GM12872 (cell line): ENCODE measurements around the gene KIFC3.
A peak's percentile ranks its signal among the peaks of the same experiment; 100 is the strongest.

Source experiments
- CTCF ChIP-seq: IDR thresholded peaks from 3 replicates; pipeline ENCODE4 v1.5.1; 2011; ENCODE audit warnings: low read depth, mild to moderate bottlenecking, low read length, moderate library complexity; ENCODE audit not compliant: insufficient read depth

Gene KIFC3

GRCh38 chr16:57798953-57799599 lies 3.2 kb downstream of the KIFC3 start:
- no peak for TF ChIP-seq CTCF

GRCh38 chr16:57798267-57798810 lies 4.0 kb downstream of the KIFC3 start:
- no peak for TF ChIP-seq CTCF

GRCh38 chr16:57797526-57798266 lies 4.6 kb downstream of the KIFC3 start:
- TF ChIP-seq CTCF, result no peak

- no peak for TF ChIP-seq CTCF
These were observed 5.1 kb downstream of the KIFC3 start for GRCh38 chr16:57797216-57797525.

DNA sequence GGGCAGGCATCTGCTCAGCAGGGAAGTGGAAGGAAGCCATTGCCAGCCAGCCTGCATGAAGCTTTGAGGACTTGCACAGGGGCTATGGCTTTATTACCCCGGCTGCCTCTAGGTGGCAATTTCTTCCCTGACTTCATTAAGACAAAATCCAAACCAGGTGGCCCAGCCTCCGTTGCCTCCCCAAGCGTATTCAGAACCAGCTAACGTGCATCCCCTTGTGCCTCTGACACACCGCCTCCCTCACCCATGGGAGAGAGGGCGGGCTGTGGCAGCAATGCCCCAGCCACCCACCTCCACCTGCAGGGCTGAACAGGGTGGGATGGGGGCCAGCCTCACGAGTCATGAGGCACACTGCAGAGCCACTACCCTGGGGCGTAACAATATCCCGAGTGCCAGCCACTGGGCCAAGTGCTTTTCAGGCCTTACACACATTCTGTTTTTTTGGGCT lies 6.8 kb downstream of the KIFC3 start:
- peak; percentile 70 for TF ChIP-seq CTCF

GRCh38 chr16:57794849-57795430 lies 7.4 kb downstream of the KIFC3 start:
- TF ChIP-seq CTCF, result no peak

DNA sequence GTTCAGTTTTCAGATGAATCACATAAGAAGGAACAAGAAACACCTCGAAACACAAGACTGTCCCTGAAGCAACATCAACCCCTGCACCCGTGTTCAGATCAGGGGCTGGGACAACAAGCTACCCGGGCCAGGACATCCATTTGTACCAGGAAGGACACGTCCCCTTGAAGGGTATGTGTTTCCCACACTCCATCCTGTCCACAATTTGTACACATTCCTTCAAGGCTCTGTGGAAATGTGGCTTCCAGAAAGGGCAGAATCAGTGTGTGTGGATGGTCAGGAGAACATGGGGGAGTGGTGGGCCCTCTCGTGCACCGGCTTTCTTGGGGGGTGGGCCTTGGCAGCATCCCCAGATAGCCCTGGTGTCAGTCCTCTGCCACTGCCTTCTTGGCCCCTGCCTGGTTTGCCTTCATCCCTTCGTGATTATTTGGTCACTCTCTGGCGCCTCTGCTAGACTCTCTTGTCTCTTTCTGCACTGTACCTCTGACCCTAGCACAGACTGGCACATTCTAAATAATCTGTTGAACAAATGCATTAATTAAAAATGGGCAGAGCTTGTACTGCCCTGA lies 10.3 kb downstream of the KIFC3 start:
- TF ChIP-seq CTCF, result no peak
